ENCODE results near the gene KCNIP3.

GRCh38 chr2:95274291-95275150 lies 22.6 kb upstream of the KCNIP3 start, which contains the start of gene PROM2:
- TF ChIP-seq, protein P1, sequence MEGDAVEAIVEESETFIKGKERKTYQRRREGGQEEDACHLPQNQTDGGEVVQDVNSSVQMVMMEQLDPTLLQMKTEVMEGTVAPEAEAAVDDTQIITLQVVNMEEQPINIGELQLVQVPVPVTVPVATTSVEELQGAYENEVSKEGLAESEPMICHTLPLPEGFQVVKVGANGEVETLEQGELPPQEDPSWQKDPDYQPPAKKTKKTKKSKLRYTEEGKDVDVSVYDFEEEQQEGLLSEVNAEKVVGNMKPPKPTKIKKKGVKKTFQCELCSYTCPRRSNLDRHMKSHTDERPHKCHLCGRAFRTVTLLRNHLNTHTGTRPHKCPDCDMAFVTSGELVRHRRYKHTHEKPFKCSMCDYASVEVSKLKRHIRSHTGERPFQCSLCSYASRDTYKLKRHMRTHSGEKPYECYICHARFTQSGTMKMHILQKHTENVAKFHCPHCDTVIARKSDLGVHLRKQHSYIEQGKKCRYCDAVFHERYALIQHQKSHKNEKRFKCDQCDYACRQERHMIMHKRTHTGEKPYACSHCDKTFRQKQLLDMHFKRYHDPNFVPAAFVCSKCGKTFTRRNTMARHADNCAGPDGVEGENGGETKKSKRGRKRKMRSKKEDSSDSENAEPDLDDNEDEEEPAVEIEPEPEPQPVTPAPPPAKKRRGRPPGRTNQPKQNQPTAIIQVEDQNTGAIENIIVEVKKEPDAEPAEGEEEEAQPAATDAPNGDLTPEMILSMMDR (tag by site-specific recombination; IDR thresholded peaks at IDR 0.05), result no peak
- TF ChIP-seq ZNF558 (tag by site-specific recombination; IDR thresholded peaks at IDR 0.05) (no peak), ZNF362 (tag by site-specific recombination; IDR thresholded peaks at IDR 0.05) (no peak), GLIS1 (tag by site-specific recombination; IDR thresholded peaks at IDR 0.05) (no peak), ZNF24 (tag by site-specific recombination; IDR thresholded peaks at IDR 0.05) (no peak), ZNF670 (tag by site-specific recombination; IDR thresholded peaks at IDR 0.05; ENCODE audit: low read depth) (no peak), ZNF121 (tag by site-specific recombination; IDR thresholded peaks at IDR 0.05) (no peak), ZNF548 (tag by site-specific recombination; IDR thresholded peaks at IDR 0.05) (no peak), GLI4 (tag by site-specific recombination; IDR thresholded peaks at IDR 0.05) (no peak), ZNF837 (tag by site-specific recombination; IDR thresholded peaks at IDR 0.05) (no peak), ZNF274 (IDR thresholded peaks at IDR 0.05; ENCODE audit: low read length) (no peak), ZNF274 (tag by site-specific recombination; IDR thresholded peaks at IDR 0.05; ENCODE audit: borderline replicate concordance) (no peak)
- TF ChIP-seq, protein P2, sequence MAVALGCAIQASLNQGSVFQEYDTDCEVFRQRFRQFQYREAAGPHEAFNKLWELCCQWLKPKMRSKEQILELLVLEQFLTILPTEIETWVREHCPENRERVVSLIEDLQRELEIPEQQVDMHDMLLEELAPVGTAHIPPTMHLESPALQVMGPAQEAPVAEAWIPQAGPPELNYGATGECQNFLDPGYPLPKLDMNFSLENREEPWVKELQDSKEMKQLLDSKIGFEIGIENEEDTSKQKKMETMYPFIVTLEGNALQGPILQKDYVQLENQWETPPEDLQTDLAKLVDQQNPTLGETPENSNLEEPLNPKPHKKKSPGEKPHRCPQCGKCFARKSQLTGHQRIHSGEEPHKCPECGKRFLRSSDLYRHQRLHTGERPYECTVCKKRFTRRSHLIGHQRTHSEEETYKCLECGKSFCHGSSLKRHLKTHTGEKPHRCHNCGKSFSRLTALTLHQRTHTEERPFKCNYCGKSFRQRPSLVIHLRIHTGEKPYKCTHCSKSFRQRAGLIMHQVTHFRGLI (tag by site-specific recombination; IDR thresholded peaks at IDR 0.05), result no peak
- TF ChIP-seq, protein P3, sequence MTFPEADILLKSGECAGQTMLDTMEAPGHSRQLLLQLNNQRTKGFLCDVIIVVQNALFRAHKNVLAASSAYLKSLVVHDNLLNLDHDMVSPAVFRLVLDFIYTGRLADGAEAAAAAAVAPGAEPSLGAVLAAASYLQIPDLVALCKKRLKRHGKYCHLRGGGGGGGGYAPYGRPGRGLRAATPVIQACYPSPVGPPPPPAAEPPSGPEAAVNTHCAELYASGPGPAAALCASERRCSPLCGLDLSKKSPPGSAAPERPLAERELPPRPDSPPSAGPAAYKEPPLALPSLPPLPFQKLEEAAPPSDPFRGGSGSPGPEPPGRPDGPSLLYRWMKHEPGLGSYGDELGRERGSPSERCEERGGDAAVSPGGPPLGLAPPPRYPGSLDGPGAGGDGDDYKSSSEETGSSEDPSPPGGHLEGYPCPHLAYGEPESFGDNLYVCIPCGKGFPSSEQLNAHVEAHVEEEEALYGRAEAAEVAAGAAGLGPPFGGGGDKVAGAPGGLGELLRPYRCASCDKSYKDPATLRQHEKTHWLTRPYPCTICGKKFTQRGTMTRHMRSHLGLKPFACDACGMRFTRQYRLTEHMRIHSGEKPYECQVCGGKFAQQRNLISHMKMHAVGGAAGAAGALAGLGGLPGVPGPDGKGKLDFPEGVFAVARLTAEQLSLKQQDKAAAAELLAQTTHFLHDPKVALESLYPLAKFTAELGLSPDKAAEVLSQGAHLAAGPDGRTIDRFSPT (tag by site-specific recombination; IDR thresholded peaks at IDR 0.05), result no peak
